ENCODE measurements around the gene CNTN4.

GRCh38 chr3:2802429-2802828 is 703.8 kb downstream of the CNTN4 start:
- no peak for TF ChIP-seq CTCF (optimal IDR thresholded peaks at IDR 0.05 in 1 of 3, IDR thresholded peaks at IDR 0.05 in 1 of 3, conservative IDR thresholded peaks at IDR 0.05 in 1 of 3; ENCODE audit: extremely low read depth in 1 of 3, insufficient read depth in 2 of 3, low read length in 3 of 3)
- TF ChIP-seq EZH2 (IDR thresholded peaks at IDR 0.05; ENCODE audit: low read length) = no peak

Measured in keratinocyte (primary cell).